Subcutaneous abdominal adipose tissue (tissue), 5 donors: ENCODE measurements around the gene CNP.

Experiments
- H3K27ac ChIP-seq: one replicate; pipeline ENCODE4 v1.7.0; 2013; ENCODE audit warnings: low read depth, mild to moderate bottlenecking, inconsistent platforms, low read length, moderate library complexity
- H3K27me3 ChIP-seq, 5 donors: one replicate each; pipeline ENCODE4 v1.7.0; 2013; ENCODE audit warnings: low read length in 5 of 5, inconsistent platforms in 1 of 5; ENCODE audit not compliant: control insufficient read depth in 5 of 5, insufficient read depth in 4 of 5
- H3K36me3 ChIP-seq, 5 donors: one replicate each; pipeline ENCODE4 v1.7.0; 2013; ENCODE audit warnings: low read length in 5 of 5; ENCODE audit not compliant: control insufficient read depth in 5 of 5, insufficient read depth in 5 of 5
- H3K4me1 ChIP-seq, 5 donors: one replicate each; pipeline ENCODE4 v1.7.0; 2013; ENCODE audit warnings: low read length in 5 of 5, mild to moderate bottlenecking in 3 of 5, moderate library complexity in 1 of 5; ENCODE audit not compliant: control insufficient read depth in 5 of 5, insufficient read depth in 5 of 5
- H3K4me3 ChIP-seq, 5 donors: one replicate each; pipeline ENCODE4 v1.7.0; 2013; ENCODE audit warnings: low read length in 5 of 5, low read depth in 1 of 5
- H3K9ac ChIP-seq, 5 donors: one replicate each; pipeline ENCODE4 v1.7.0; 2013; ENCODE audit warnings: low read length in 5 of 5, mild to moderate bottlenecking in 4 of 5, moderate library complexity in 3 of 5
- H3K9me3 ChIP-seq, 5 donors: one replicate each; pipeline ENCODE4 v1.7.0; 2013; ENCODE audit warnings: low read length in 5 of 5; ENCODE audit not compliant: control insufficient read depth in 5 of 5
- donor health status: healthy.
- donor health status: healthy.
- donor health status: healthy.
- donor health status: healthy.
- donor health status: healthy.

The CNP gene

DNA sequence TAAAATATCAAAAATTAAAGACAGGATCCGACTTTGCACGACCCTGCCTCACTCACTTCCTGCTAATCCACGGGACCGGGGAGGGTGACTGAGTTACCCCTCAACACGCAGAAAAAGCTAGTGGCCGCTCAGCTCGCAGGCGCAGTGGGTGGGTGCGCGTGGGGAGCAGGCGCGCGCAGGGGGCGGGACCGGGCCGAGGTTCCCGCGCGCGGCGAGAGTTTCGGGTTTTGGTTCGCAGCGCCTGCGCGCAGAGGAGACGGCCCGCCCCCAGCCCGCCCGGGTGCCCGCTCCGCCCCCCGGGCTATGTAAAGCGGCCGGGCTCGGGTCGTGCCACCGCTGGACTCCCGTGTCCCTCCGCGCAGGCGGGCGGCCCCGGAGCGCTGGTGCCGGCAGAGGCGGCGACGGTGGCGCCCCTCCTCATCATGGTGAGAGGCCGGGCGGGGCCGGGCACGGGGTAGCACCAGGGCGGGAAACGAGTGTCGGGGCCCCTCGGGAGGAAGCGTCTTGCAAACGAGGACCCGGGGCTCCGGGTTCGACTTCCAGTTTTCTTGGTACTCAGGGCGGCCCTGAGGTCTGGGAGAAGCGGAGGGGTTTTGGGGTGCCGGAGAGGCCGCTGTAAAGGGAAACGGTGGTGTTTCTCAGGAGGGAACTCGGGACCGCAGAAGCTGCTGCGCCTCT is at the start of gene CNP:
Gene CNP (plus strand): TSS at position 333 of the 678 bp plus-strand sequence. CDS start 90 bp downstream, at position 423.
- Histone ChIP-seq H3K9me3 (no peaks in the 10 kb centered on the region), H3K27ac (peak within 1 kb of the TSS; percentile 71), H3K4me3 (peak within 1 kb of the TSS; percentile 83 to 90 (median 89)), H3K4me1 (peaks cover 14 to 54% (median 42%) of the 10 kb centered on the region in 5 donors), H3K27me3 (no peaks in the 10 kb centered on the region), H3K9ac (peak within 1 kb of the TSS; percentile 56 to 97 (median 94)), H3K36me3 (peaks cover 0 to 24% (median 17%) of the 10 kb centered on the region in 5 donors)

DNA sequence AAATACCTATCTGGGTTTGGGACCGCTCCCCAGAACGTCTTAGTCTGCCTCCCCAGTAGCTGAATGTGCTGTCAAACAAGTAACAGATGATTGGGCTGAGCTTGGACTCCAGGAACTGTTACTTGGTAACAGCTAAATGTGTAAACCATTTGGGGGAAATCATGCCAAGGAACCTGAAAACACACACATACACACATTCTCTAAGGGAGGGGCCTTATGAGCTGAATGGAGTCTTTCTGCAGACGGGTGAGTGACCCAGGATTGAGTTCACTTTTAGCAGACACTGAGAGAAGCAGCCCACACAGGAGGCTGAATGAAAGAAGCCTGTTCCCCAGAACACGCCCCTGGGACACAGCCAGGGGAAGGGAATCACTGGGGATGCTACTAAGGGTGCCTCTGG is 49.4 kb upstream of the CNP start:
- H3K27me3 ChIP-seq = no peaks in the 10 kb centered on the region
- H3K36me3 ChIP-seq = peaks cover 0 to 17% (median 16%) of the 10 kb centered on the region in 5 donors
- peak overlapping the region in 3 of 5 donors; percentile 82 to 91 (median 88) for H3K9ac ChIP-seq
- H3K4me1 ChIP-seq = peaks cover 5 to 67% (median 45%) of the 10 kb centered on the region in 5 donors
- peak overlapping the region; percentile 80 to 97 (median 84) for H3K4me3 ChIP-seq
- H3K9me3 ChIP-seq = no peaks in the 10 kb centered on the region
- H3K27ac ChIP-seq = peak overlapping the region; percentile 95

DNA sequence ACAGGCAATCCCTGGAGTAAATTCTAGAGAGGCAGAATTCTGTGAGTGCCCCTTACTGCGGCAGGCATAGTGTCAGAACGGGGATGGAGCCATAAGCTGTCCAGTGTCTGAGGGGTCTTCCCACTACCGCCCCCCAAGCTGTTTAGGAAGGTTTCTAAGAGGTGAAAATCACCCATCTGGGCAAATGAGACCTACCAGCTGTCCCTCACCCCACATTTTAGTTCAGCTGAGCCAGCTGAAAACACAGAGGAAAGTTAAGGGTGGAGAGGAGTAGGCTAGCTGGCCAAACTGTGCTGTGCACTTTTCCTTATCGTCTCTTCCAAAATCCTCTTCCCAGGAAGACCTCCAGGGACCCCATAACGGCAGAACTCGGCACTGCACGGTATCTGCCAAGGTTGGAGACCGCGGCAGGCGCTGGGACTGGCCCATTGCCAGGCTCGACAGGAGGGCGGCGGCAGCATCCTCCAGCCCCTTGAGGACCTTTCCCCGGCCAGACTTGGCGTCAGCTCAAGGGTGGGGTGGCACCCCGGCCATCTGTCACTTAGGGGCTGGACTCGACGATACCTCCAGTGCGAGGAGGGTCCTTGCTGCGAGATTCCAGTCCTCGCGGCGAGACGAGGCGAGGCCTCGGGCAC is 48.8 kb upstream of the CNP start:
- Histone ChIP-seq H3K27me3 (no peaks in the 10 kb centered on the region), H3K27ac (peak overlapping the region; percentile 95), H3K36me3 (peaks cover 0 to 11% (median 10%) of the 10 kb centered on the region in 5 donors), H3K4me1 (peaks cover 5 to 67% (median 45%) of the 10 kb centered on the region in 5 donors), H3K9me3 (no peaks in the 10 kb centered on the region), H3K9ac (peak overlapping the region; percentile 44 to 92 (median 88)), H3K4me3 (peak overlapping the region; percentile 80 to 97 (median 84))

DNA sequence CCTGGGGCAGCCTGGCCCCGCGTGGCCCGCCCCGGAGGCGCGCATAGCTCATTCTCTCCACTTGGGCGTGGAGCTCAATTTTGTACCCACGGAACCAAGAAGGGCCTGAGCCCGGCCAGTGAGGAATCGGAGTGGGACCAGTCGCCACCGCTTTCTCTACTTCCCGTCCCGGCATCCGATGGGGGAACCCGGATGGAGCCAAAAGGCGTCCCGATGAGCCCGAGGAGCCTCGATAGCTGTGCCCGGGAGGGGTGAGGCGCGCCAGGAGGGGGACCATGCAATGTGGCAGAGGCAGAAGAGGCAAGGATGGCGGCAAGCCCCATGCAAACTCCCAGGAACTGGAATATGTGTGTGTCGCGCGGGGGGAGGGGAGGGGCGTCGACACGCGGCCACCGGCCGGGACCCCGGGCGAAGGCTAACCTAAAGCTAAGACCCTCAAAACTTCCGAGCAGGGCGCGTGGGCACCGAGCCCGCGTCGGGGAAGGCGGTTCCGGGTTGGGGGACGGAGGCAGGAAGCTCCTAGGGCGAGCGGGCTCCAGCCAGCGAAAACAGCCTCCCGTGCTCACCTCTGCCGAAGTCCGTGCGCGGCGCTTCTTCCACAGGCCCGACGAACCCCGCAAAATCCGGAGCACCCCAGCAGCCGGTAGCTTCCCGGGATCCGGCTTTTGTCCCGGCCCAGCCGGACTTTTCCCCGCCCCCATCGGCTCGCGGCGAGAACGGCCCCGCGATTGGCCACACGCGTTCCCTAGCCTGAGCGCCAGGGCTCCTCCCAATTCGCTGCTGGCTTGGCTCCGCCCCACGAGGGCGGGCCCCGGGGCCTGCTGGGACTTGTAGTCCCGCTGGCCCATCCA is 48.1 kb upstream of the CNP start, which contains the start of gene ACLY:
Gene ACLY (minus strand): TSS at position 638 of the 851 bp plus-strand sequence. CDS start 5,078 bp downstream, outside the sequence.
- Histone ChIP-seq H3K4me1 (peaks cover 5 to 60% (median 41%) of the 10 kb centered on the region in 5 donors), H3K27ac (peak within 1 kb of the TSS; percentile 95), H3K9me3 (no peaks in the 10 kb centered on the region), H3K27me3 (no peaks in the 10 kb centered on the region), H3K9ac (peak within 1 kb of the TSS; percentile 44 to 92 (median 88)), H3K4me3 (peak within 1 kb of the TSS; percentile 80 to 97 (median 84)), H3K36me3 (peaks cover 0 to 5% (median 3%) of the 10 kb centered on the region in 5 donors)

GRCh38 chr17:41919165-41919817 is 47.3 kb upstream of the CNP start:
- H3K27ac ChIP-seq = peak overlapping the region; percentile 72
- peaks cover 5 to 53% (median 34%) of the 10 kb centered on the region in 5 donors for H3K4me1 ChIP-seq
- peak overlapping the region in 4 of 5 donors; percentile 6 to 92 (median 80) for H3K9ac ChIP-seq
- H3K9me3 ChIP-seq = no peaks in the 10 kb centered on the region
- H3K36me3 ChIP-seq = peaks cover 0 to 2% (median 0%) of the 10 kb centered on the region in 5 donors
- H3K4me3 ChIP-seq = peak overlapping the region; percentile 42 to 97 (median 84)
- no peaks in the 10 kb centered on the region for H3K27me3 ChIP-seq

GRCh38 chr17:41919840-41920579 is 46.6 kb upstream of the CNP start:
- peak overlapping the region; percentile 72 for H3K27ac ChIP-seq
- no peaks in the 10 kb centered on the region for H3K9me3 ChIP-seq
- peaks cover 0 to 2% (median 0%) of the 10 kb centered on the region in 5 donors for H3K36me3 ChIP-seq
- peak overlapping the region in 2 of 5 donors; percentile 84 to 97 for H3K4me3 ChIP-seq
- peaks cover 5 to 46% (median 26%) of the 10 kb centered on the region in 5 donors for H3K4me1 ChIP-seq
- H3K9ac ChIP-seq = peak overlapping the region in 3 of 5 donors; percentile 6 to 71 (median 68)
- H3K27me3 ChIP-seq = no peaks in the 10 kb centered on the region

DNA sequence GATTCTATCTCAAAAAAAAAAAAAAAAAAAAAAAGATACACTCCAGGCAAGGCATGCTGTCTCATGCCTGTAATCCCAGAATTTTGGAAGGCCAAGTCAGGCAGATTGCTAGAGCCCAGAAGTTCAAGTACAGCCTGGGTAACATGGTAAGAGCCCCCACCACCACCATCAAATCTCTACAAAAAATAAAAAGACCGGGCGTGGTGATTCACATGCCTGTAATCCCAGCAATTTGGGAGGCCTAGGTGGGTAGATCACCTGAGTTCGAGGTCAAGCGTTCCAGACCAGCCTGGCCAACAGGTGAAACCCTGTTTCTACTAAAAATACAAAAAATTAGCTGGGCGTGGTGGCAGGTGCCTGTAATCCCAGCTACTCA is 46.0 kb upstream of the CNP start:
- Histone ChIP-seq H3K27me3 (no peaks in the 10 kb centered on the region), H3K4me3 (no peak overlapping the region), H3K4me1 (peaks cover 5 to 40% (median 25%) of the 10 kb centered on the region in 5 donors), H3K9me3 (no peaks in the 10 kb centered on the region), H3K9ac (no peak overlapping the region), H3K27ac (no peak overlapping the region), H3K36me3 (no peaks in the 10 kb centered on the region)

DNA sequence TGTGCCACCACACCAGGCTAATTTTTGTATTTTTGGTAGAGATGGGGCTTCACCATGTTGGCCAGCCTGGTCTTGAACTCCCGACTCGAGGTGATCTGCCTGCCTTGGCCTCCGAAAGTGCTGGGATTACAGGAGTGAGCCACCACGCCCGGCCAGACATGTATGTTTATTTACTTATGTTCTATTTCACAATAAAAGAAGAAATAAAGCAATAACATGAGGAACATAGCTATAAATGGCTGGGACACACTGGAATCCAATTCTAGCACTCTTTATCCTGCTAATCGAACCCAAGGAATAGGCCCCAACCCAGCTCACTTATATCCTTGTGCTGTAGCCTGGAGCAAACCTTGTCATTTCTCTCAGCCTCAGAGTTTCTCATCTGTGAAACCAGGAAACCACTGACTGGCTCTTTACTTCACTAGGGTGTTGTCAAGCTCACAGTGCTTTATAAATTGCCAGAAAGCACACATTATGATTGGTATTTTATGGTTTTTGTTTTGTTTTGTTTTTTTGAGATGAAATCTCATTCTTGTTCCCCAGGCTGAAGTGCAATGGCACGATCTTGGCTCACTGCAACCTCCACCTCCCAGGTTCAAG is 40.5 kb upstream of the CNP start:
- H3K4me3 ChIP-seq = no peak overlapping the region
- H3K36me3 ChIP-seq = no peaks in the 10 kb centered on the region
- H3K9me3 ChIP-seq = no peaks in the 10 kb centered on the region
- H3K27me3 ChIP-seq = no peaks in the 10 kb centered on the region
- no peak overlapping the region for H3K27ac ChIP-seq
- no peak overlapping the region for H3K9ac ChIP-seq
- H3K4me1 ChIP-seq = peaks cover 0 to 16% (median 11%) of the 10 kb centered on the region in 5 donors
